Measurements from ENCODE around the gene PCGF1. TPM values are rescaled to one million over a fixed set of nuclear protein-coding genes. Genes with fewer than 3 reads are reported as not detected.

Gene PCGF1
- total RNA-seq, 1 experiment from 2014 or later, result 39.9 TPM

GRCh38 chr2:74551942-74552913, 44.7 kb upstream of the PCGF1 start:
- no peak overlapping the region for H3K4me3 ChIP-seq (replicated peaks in 1 of 2; ENCODE audit: low read depth in 1 of 2, low read length in 2 of 2)
- intact Hi-C loops (cut with micrococcal nuclease), result no loop called here
- no peaks in the 10 kb centered on the region for H4K20me1 ChIP-seq (ENCODE audit: insufficient read depth)
- H3K27me3 ChIP-seq (ENCODE audit: insufficient read depth, low read length), result no peaks in the 10 kb centered on the region
- DNase-seq (ENCODE audit: low read depth, low spot score) (no peak), ATAC-seq (no peak)
- BruUV-seq (replicated peaks), result no TSS peak
- no peak overlapping the region for H2AFZ ChIP-seq (ENCODE audit: low read depth, low read length, poor library complexity, severe bottlenecking)
- POLR2A ChIA-PET, result no interaction called here
- CTCF ChIA-PET, result no interaction called here
- TF ChIP-seq ZBTB33 (IDR thresholded peaks at IDR 0.05; ENCODE audit: extremely low read depth, insufficient replicate concordance, low read length) (no peak), CBX3 (IDR thresholded peaks at IDR 0.05; ENCODE audit: low read depth) (no peak), ELF1 (IDR thresholded peaks at IDR 0.05; ENCODE audit: borderline replicate concordance, low read depth) (no peak), POLR2AphosphoS5 (IDR thresholded peaks at IDR 0.05; ENCODE audit: low read depth, low read length) (no peak), FOSL1 (IDR thresholded peaks at IDR 0.05; ENCODE audit: low read depth) (no peak), CTCF (IDR thresholded peaks at IDR 0.05 in 2 of 3, conservative IDR thresholded peaks at IDR 0.05 in 1 of 3; ENCODE audit: borderline replicate concordance in 1 of 3, insufficient read depth in 1 of 3, low read depth in 2 of 3, low read length in 2 of 3) (no peak), ZNF274 (IDR thresholded peaks at IDR 0.05; ENCODE audit: low read depth, low read length) (no peak), SP1 (IDR thresholded peaks at IDR 0.05; ENCODE audit: low read depth) (no peak), REST (IDR thresholded peaks at IDR 0.05; ENCODE audit: low read depth) (no peak), SRF (IDR thresholded peaks at IDR 0.05; ENCODE audit: low read depth) (no peak), SIN3A (IDR thresholded peaks at IDR 0.05; ENCODE audit: low read depth) (no peak), MAX (IDR thresholded peaks at IDR 0.05) (no peak), POLR2A (IDR thresholded peaks at IDR 0.05; ENCODE audit: borderline replicate concordance, extremely low read depth, insufficient read depth, insufficient read length) (no peak), YY1 (IDR thresholded peaks at IDR 0.05; ENCODE audit: extremely low read depth, insufficient replicate concordance, low read depth, low read length) (no peak), RAD21 (IDR thresholded peaks at IDR 0.05; ENCODE audit: low read depth) (no peak), EZH2 (IDR thresholded peaks at IDR 0.05) (no peak), ATF3 (IDR thresholded peaks at IDR 0.05) (no peak), ZFX (IDR thresholded peaks at IDR 0.05) (no peak), CEBPB (IDR thresholded peaks at IDR 0.05; ENCODE audit: low read depth) (no peak)
- H3K9me3 ChIP-seq (ENCODE audit: control insufficient read depth in 1 of 2, insufficient read depth in 1 of 2, low read depth in 1 of 2, low read length in 2 of 2), result no peaks in the 10 kb centered on the region
- H3K79me2 ChIP-seq (ENCODE audit: insufficient read depth, low read length), result peaks cover 23% of the 10 kb centered on the region; the same call in 1 of the 2 replicates
- H3K27ac ChIP-seq (ENCODE audit: low read depth, low read length), result peak overlapping the region; percentile 10; the same call in 1 of the 2 replicates
- peaks cover 5 to 7% of the 10 kb centered on the region in 2 experiments; a peak in 3 of 4 replicates for H3K36me3 ChIP-seq (ENCODE audit: control insufficient read depth in 1 of 2, insufficient read depth in 2 of 2, low read length in 2 of 2)
- no peak overlapping the region for H3K9ac ChIP-seq (ENCODE audit: low read length)
- peaks cover 19 to 53% of the 10 kb centered on the region in 2 experiments; a peak in 3 of 4 replicates for H3K4me1 ChIP-seq (ENCODE audit: control insufficient read depth in 1 of 2, insufficient read depth in 2 of 2, low read length in 2 of 2)
- RAD21 ChIA-PET (ENCODE audit: low non-redundant PET in 1 of 2, low total read pairs in 2 of 2, uncharacterized antibody in 2 of 2, unreplicated experiment in 2 of 2), result no interaction called here
- no peak overlapping the region for H3K4me2 ChIP-seq (ENCODE audit: low read length)
- no peaks in the 10 kb centered on the region for H3K9me2 ChIP-seq (ENCODE audit: insufficient read depth)
